ENCODE results near the gene TRMT6.
A peak's percentile ranks its signal among the peaks of the same experiment; 100 is the strongest.

The TRMT6 gene, protein sequence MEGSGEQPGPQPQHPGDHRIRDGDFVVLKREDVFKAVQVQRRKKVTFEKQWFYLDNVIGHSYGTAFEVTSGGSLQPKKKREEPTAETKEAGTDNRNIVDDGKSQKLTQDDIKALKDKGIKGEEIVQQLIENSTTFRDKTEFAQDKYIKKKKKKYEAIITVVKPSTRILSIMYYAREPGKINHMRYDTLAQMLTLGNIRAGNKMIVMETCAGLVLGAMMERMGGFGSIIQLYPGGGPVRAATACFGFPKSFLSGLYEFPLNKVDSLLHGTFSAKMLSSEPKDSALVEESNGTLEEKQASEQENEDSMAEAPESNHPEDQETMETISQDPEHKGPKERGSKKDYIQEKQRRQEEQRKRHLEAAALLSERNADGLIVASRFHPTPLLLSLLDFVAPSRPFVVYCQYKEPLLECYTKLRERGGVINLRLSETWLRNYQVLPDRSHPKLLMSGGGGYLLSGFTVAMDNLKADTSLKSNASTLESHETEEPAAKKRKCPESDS

GRCh38 chr20:5950271-5951031 lies at the start of gene TRMT6, which contains the start of gene MCM8:
TSS of gene TRMT6 (minus strand) at chr20:5950533. CDS start at chr20:5950405, 128 bp downstream.
TSS of gene MCM8 (plus strand) at chr20:5950652. CDS start at chr20:5952016, 1,364 bp downstream.
- Histone ChIP-seq H3K9ac (ENCODE audit: low read length) (peak within 1 kb of the TSS; percentile 84), H3K4me1 (ENCODE audit: control insufficient read depth, insufficient read depth, low read length) (peaks cover 10% of the 10 kb centered on the region), H3K9me3 (ENCODE audit: control insufficient read depth, low read length) (no peaks in the 10 kb centered on the region), H3K4me3 (ENCODE audit: low read length) (peak within 1 kb of the TSS; percentile 75), H3K27me3 (ENCODE audit: control insufficient read depth, insufficient read depth, low read length) (no peaks in the 10 kb centered on the region), H3K36me3 (ENCODE audit: control insufficient read depth, insufficient read depth, low read length) (peaks cover 7% of the 10 kb centered on the region)

DNA sequence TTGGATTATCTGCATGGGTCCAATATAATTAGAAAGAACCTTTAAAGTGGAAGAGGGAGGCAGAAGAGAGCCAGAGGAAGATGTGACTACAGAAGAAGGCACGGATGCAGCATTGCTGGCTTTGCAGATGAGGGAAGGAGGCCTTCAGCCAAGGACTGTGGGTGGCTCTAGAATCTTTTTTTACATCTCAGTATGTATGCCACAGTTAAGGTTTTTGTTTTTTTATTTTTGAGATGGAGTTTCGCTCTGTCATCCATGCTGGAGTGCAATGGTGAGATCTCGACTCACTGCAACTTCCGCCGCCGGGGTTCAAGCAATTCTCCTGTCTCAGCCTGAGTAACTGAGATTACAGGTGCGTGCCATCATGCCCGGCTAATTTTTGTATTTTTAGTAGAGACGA lies 49.5 kb upstream of the TRMT6 start:
- Histone ChIP-seq H3K9me3 (ENCODE audit: control insufficient read depth, low read length) (no peaks in the 10 kb centered on the region), H3K36me3 (ENCODE audit: control insufficient read depth, insufficient read depth, low read length) (no peaks in the 10 kb centered on the region), H3K4me3 (ENCODE audit: low read length) (no peak overlapping the region), H3K4me1 (ENCODE audit: control insufficient read depth, insufficient read depth, low read length) (no peaks in the 10 kb centered on the region), H3K27me3 (ENCODE audit: control insufficient read depth, insufficient read depth, low read length) (no peaks in the 10 kb centered on the region), H3K9ac (ENCODE audit: low read length) (no peak overlapping the region)

DNA sequence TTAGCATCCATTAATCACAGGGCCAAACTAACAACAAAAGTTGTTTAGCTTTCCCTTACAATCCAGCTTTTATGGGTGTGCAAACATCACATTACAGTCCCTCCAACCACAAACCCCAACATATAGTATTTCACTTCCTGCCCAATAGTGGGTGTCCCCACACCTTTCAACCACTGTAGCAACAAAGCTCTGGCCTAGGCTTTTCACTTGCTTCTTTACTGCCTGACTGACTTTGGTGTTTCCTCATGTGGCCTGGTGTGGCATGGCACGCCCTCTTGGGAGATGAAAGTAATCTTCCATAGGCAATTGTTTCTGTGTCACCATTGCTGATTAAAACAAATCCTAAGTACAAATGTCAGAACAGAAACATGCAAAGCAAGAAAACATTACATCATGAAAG lies 46.4 kb upstream of the TRMT6 start:
- no peak overlapping the region for H3K9ac ChIP-seq (ENCODE audit: low read length)
- H3K36me3 ChIP-seq (ENCODE audit: control insufficient read depth, insufficient read depth, low read length), result no peaks in the 10 kb centered on the region
- no peaks in the 10 kb centered on the region for H3K9me3 ChIP-seq (ENCODE audit: control insufficient read depth, low read length)
- H3K27me3 ChIP-seq (ENCODE audit: control insufficient read depth, insufficient read depth, low read length), result no peaks in the 10 kb centered on the region
- no peaks in the 10 kb centered on the region for H3K4me1 ChIP-seq (ENCODE audit: control insufficient read depth, insufficient read depth, low read length)
- H3K4me3 ChIP-seq (ENCODE audit: low read length), result no peak overlapping the region

- no peak overlapping the region for H3K9ac ChIP-seq (ENCODE audit: low read length)
- no peaks in the 10 kb centered on the region for H3K4me1 ChIP-seq (ENCODE audit: control insufficient read depth, insufficient read depth, low read length)
- no peak overlapping the region for H3K4me3 ChIP-seq (ENCODE audit: low read length)
- no peaks in the 10 kb centered on the region for H3K27me3 ChIP-seq (ENCODE audit: control insufficient read depth, insufficient read depth, low read length)
- H3K36me3 ChIP-seq (ENCODE audit: control insufficient read depth, insufficient read depth, low read length), result no peaks in the 10 kb centered on the region
- H3K9me3 ChIP-seq (ENCODE audit: control insufficient read depth, low read length), result no peaks in the 10 kb centered on the region
Measured at GRCh38 chr20:5991623-5992441, 41.5 kb upstream of the TRMT6 start.

DNA sequence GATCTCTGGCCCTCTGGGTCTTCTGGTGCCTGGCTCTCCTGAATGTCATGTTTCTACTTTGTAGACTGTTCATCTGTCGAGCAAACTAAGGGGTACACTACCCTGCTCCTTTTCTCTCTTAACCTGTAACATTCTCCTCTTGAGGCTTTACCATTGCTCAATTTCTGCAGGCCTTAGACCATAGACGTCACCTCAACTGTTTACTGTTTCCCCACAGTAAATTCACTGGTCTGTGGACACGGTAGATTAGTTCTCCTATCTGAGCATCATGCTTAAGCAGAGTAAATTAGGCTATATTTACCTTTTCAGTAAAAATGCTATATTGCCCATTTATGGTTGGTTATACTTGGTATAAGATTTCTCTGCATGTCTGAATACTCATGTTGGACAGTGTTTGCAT lies 40.6 kb upstream of the TRMT6 start:
- no peaks in the 10 kb centered on the region for H3K27me3 ChIP-seq (ENCODE audit: control insufficient read depth, insufficient read depth, low read length)
- H3K4me1 ChIP-seq (ENCODE audit: control insufficient read depth, insufficient read depth, low read length), result no peaks in the 10 kb centered on the region
- no peak overlapping the region for H3K4me3 ChIP-seq (ENCODE audit: low read length)
- H3K9ac ChIP-seq (ENCODE audit: low read length), result no peak overlapping the region
- no peaks in the 10 kb centered on the region for H3K36me3 ChIP-seq (ENCODE audit: control insufficient read depth, insufficient read depth, low read length)
- H3K9me3 ChIP-seq (ENCODE audit: control insufficient read depth, low read length), result no peaks in the 10 kb centered on the region

GRCh38 chr20:5989539-5989938 lies 39.2 kb upstream of the TRMT6 start:
- no peaks in the 10 kb centered on the region for H3K9me3 ChIP-seq (ENCODE audit: control insufficient read depth, low read length)
- no peak overlapping the region for H3K9ac ChIP-seq (ENCODE audit: low read length)
- H3K4me1 ChIP-seq (ENCODE audit: control insufficient read depth, insufficient read depth, low read length), result no peaks in the 10 kb centered on the region
- no peaks in the 10 kb centered on the region for H3K27me3 ChIP-seq (ENCODE audit: control insufficient read depth, insufficient read depth, low read length)
- H3K36me3 ChIP-seq (ENCODE audit: control insufficient read depth, insufficient read depth, low read length), result no peaks in the 10 kb centered on the region
- H3K4me3 ChIP-seq (ENCODE audit: low read length), result no peak overlapping the region

GRCh38 chr20:5987383-5987782 lies 37.0 kb upstream of the TRMT6 start:
- H3K4me3 ChIP-seq (ENCODE audit: low read length), result no peak overlapping the region
- H3K36me3 ChIP-seq (ENCODE audit: control insufficient read depth, insufficient read depth, low read length), result no peaks in the 10 kb centered on the region
- H3K9ac ChIP-seq (ENCODE audit: low read length), result no peak overlapping the region
- H3K27me3 ChIP-seq (ENCODE audit: control insufficient read depth, insufficient read depth, low read length), result no peaks in the 10 kb centered on the region
- H3K4me1 ChIP-seq (ENCODE audit: control insufficient read depth, insufficient read depth, low read length), result no peaks in the 10 kb centered on the region
- H3K9me3 ChIP-seq (ENCODE audit: control insufficient read depth, low read length), result no peaks in the 10 kb centered on the region

- Histone ChIP-seq H3K4me1 (ENCODE audit: control insufficient read depth, insufficient read depth, low read length) (no peaks in the 10 kb centered on the region), H3K36me3 (ENCODE audit: control insufficient read depth, insufficient read depth, low read length) (no peaks in the 10 kb centered on the region), H3K4me3 (ENCODE audit: low read length) (no peak overlapping the region), H3K9ac (ENCODE audit: low read length) (no peak overlapping the region), H3K9me3 (ENCODE audit: control insufficient read depth, low read length) (no peaks in the 10 kb centered on the region), H3K27me3 (ENCODE audit: control insufficient read depth, insufficient read depth, low read length) (no peaks in the 10 kb centered on the region)
Measured at GRCh38 chr20:5980720-5981538, 30.6 kb upstream of the TRMT6 start.

GRCh38 chr20:5979801-5980200 lies 29.5 kb upstream of the TRMT6 start:
- no peaks in the 10 kb centered on the region for H3K4me1 ChIP-seq (ENCODE audit: control insufficient read depth, insufficient read depth, low read length)
- no peaks in the 10 kb centered on the region for H3K36me3 ChIP-seq (ENCODE audit: control insufficient read depth, insufficient read depth, low read length)
- H3K9me3 ChIP-seq (ENCODE audit: control insufficient read depth, low read length), result no peaks in the 10 kb centered on the region
- no peak overlapping the region for H3K4me3 ChIP-seq (ENCODE audit: low read length)
- H3K27me3 ChIP-seq (ENCODE audit: control insufficient read depth, insufficient read depth, low read length), result no peaks in the 10 kb centered on the region
- H3K9ac ChIP-seq (ENCODE audit: low read length), result no peak overlapping the region

DNA sequence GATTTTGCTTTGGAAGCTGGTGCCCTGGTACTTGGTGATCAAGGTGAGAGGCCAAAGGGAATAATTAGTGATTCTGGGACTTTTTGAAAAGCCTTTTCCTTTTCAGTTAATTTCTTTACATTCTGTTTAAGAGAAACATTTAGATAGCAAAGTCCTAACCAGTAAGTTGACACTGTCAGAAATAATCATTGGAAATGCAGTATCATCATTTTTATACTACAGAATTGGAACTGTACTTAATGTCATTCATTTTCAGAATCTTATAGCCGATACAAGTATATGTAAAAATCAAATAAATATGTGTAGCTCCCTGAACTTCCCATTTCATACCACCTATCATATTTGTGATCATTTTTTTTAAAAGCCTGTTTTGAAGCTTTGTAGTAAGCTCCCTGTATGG lies 27.6 kb upstream of the TRMT6 start:
- H3K4me1 ChIP-seq (ENCODE audit: control insufficient read depth, insufficient read depth, low read length), result no peaks in the 10 kb centered on the region
- H3K4me3 ChIP-seq (ENCODE audit: low read length), result no peak overlapping the region
- no peak overlapping the region for H3K9ac ChIP-seq (ENCODE audit: low read length)
- no peaks in the 10 kb centered on the region for H3K36me3 ChIP-seq (ENCODE audit: control insufficient read depth, insufficient read depth, low read length)
- no peaks in the 10 kb centered on the region for H3K27me3 ChIP-seq (ENCODE audit: control insufficient read depth, insufficient read depth, low read length)
- no peaks in the 10 kb centered on the region for H3K9me3 ChIP-seq (ENCODE audit: control insufficient read depth, low read length)

DNA sequence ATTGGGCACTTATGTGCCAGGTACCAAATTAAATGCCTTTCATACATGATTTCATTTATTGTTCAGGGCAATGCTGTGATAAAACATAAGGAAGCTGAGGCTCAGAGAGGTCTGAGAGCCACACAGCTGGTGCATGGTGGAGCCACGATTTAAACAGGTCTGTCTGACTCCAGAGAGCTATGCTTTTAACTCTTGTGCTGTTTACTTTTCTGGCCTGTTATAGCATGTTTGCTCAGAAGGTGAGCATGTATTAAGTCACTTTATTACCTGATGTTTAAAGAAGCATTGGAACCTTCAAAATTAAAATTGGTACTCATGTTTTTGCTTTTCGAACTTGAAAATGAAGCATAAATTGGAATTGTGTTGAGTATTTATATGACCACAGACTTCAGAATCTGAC lies 26.9 kb upstream of the TRMT6 start:
- Histone ChIP-seq H3K9ac (ENCODE audit: low read length) (no peak overlapping the region), H3K36me3 (ENCODE audit: control insufficient read depth, insufficient read depth, low read length) (no peaks in the 10 kb centered on the region), H3K9me3 (ENCODE audit: control insufficient read depth, low read length) (no peaks in the 10 kb centered on the region), H3K4me3 (ENCODE audit: low read length) (no peak overlapping the region), H3K4me1 (ENCODE audit: control insufficient read depth, insufficient read depth, low read length) (no peaks in the 10 kb centered on the region), H3K27me3 (ENCODE audit: control insufficient read depth, insufficient read depth, low read length) (no peaks in the 10 kb centered on the region)

Data from mucosa of stomach (tissue), 1 donor.